GM19099 (cell line): ENCODE data around the gene IL17C.

Experiments
- POLR2A ChIP-seq: IDR thresholded peaks from 3 replicates; pipeline ENCODE4 v1.6.1; 2011; ENCODE audit warnings: low read depth; ENCODE audit not compliant: insufficient read length; ENCODE audit errors: extremely low read depth

Gene IL17C

GRCh38 chr16:88673716-88674379 lies 35.5 kb downstream of the IL17C start:
- no peak for TF ChIP-seq POLR2A

- TF ChIP-seq POLR2A: no peak
Observed at GRCh38 chr16:88676502-88677242, 38.3 kb downstream of the IL17C start.

GRCh38 chr16:88677721-88678120 lies 39.3 kb downstream of the IL17C start:
- no peak for TF ChIP-seq POLR2A

GRCh38 chr16:88678224-88678979 lies 40.0 kb downstream of the IL17C start:
- TF ChIP-seq POLR2A: no peak

GRCh38 chr16:88680554-88681083 lies 42.2 kb downstream of the IL17C start:
- TF ChIP-seq POLR2A: no peak

DNA sequence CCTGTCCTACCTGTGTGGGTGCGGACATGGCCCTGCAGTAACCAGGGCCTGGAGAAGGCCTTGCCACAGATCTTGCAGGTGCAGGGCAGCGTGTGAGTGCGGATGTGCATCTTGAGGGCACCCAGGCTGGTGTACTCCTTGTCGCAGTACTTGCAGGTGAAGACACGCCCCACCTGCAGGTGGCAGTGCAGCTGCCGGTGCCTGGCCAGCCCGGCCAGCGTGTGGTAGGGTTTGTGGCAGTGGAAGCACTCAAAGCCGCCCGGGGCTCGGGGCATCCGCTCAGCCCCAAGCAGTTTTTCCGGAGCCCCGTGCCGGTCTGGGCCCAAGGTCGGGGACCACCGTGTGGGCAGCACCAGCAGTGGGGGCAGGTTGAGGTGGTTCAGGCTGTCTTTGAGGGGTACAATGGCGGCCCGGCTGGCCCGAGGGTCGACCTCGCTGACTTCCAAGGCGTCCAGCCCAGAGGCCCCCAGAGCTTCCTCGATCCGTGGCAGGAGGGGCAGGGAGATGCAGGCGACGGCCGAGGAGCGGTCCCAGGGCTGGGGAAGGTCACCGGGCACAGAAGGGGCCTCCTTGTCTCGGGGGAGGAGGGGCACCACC lies 42.8 kb downstream of the IL17C start:
- no peak for TF ChIP-seq POLR2A

DNA sequence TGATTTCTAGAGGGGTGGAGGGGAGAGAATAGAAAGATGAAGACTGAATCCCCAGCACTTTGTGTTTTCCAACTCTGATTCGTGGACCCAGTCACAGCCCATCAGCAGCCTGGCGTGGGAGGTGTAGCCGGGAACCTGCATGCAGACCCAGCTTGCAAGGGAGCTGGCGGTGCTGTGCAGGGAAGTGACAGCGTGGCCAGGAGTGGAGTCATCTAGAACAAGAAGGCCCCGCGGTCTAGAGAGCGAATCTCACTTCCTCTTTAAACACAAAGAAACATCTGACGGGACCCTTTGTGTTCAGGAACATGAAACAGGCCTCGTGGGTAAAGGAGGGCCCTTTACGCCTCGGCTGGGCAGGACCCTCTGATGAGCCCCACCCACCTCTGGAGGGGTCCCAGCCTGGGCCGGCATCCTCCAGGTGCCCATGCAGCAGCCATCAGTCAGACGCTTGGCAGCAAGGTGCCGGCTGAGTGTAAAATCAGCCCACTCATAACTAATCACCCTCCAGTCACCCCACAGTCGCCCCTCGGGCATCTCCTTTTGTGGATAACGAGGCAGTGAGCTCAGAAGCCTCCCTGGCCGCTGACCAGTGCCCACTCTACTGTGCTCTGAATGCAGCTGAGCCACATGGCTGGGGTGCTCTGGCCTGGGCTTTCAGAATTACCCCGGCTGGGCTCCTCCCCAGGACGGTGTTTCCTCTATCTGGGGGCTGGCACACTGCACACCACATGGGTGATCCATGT lies 43.5 kb downstream of the IL17C start:
- TF ChIP-seq POLR2A: peak; percentile 67

DNA sequence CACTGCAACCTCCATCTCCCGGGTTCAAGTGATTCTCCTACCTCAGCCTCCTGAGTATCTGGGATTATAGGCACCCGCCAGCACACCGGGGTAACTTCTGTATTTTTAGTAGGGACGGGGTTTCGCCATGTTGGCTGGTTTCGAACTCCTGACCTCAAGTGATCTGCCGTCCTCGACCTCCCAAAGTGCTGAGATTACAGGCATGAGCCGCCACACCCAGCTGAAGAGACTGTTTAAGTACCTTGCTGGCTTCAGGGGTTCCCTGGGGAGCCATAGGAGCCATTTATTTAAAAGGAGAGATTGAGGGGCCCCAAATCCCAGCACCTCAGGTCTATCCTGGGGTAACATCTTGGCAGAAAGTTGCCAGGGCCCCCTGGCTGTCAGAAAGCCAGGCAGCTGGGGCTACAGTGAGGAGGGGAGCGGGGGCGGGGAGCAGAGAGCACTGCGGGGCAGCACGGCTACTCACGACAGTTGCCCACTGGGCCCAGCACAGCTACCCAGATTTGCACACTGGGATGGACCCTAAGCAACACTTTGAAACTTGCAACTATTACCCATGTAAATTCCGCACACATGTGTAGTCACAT lies 46.3 kb downstream of the IL17C start:
- TF ChIP-seq POLR2A: no peak

- no peak for TF ChIP-seq POLR2A
Observed at GRCh38 chr16:88685156-88686061, 47.0 kb downstream of the IL17C start.

GRCh38 chr16:88686062-88686438 lies 47.7 kb downstream of the IL17C start:
- no peak for TF ChIP-seq POLR2A

GRCh38 chr16:88686439-88687253 lies 48.3 kb downstream of the IL17C start, which contains the start of gene SNAI3:
Gene SNAI3 (minus strand): TSS chr16:88686507. CDS start chr16:88686406, 101 bp downstream.
- no peak for TF ChIP-seq POLR2A

- TF ChIP-seq POLR2A: no peak
Observed at GRCh38 chr16:88687254-88687576, 48.8 kb downstream of the IL17C start.
